Activated T-helper 1 cell treated with anti-CD3 and anti-CD28 coated beads, Interleukin-2, amount 50 U/mL, for 16 hours (primary cell): ENCODE measurements around the gene CELF5.
"Not testable (repeated sequence)": the region's sequence is repeated elsewhere in the genome, so short reads cannot be mapped to it uniquely, and the experiment has no call there.

Source experiments
- DNase-seq, 2 donors: peaks; one replicate each; pipeline ENCODE4 v3.0.0-alpha.2; 2020; ENCODE audit warnings: low read depth in 1 of 2, low spot score in 1 of 2

Gene CELF5

GRCh38 chr19:3189702-3190469 is 34.6 kb upstream of the CELF5 start:
- DNase-seq = no peak

GRCh38 chr19:3190470-3190770 is 34.0 kb upstream of the CELF5 start:
- no peak for DNase-seq

- DNase-seq = no peak
Measured at GRCh38 chr19:3190921-3191805, 33.3 kb upstream of the CELF5 start.

GRCh38 chr19:3191806-3192104 is 32.7 kb upstream of the CELF5 start:
- DNase-seq = not testable (repeated sequence)

- DNase-seq = no peak
Measured at GRCh38 chr19:3192228-3192635, 32.2 kb upstream of the CELF5 start.

- no peak for DNase-seq
Measured at GRCh38 chr19:3192684-3193083, 31.8 kb upstream of the CELF5 start.

GRCh38 chr19:3193256-3194105 is 31.0 kb upstream of the CELF5 start:
- DNase-seq = no peak

GRCh38 chr19:3194106-3195087 is 30.1 kb upstream of the CELF5 start:
- no peak for DNase-seq

GRCh38 chr19:3196064-3196932 is 28.2 kb upstream of the CELF5 start:
- no peak for DNase-seq

GRCh38 chr19:3196933-3197205 is 27.6 kb upstream of the CELF5 start:
- no peak for DNase-seq

- no peak for DNase-seq
Measured at GRCh38 chr19:3198901-3199700, 25.4 kb upstream of the CELF5 start.

GRCh38 chr19:3201072-3201700 is 23.3 kb upstream of the CELF5 start:
- DNase-seq = no peak

- DNase-seq = no peak
Measured at GRCh38 chr19:3201911-3202310, 22.6 kb upstream of the CELF5 start.

GRCh38 chr19:3202346-3202745 is 22.1 kb upstream of the CELF5 start:
- no peak for DNase-seq

- not testable (repeated sequence) for DNase-seq
Measured at GRCh38 chr19:3202895-3203294, 21.6 kb upstream of the CELF5 start.

- no peak for DNase-seq
Measured at GRCh38 chr19:3203805-3204645, 20.4 kb upstream of the CELF5 start.

GRCh38 chr19:3204646-3205275 is 19.7 kb upstream of the CELF5 start:
- no peak for DNase-seq
